Nephron (organoid): ENCODE data around the gene ASIC4.
A peak's percentile ranks its signal among the peaks of the same experiment; 100 is the strongest.

Experiments used
- H3K27ac Mint-ChIP-seq, 3 experiments: 2 replicates each; pipeline ENCODE4 v1.8.0; 2020; ENCODE audit warnings: mixed read lengths in 3 of 3, mild to moderate bottlenecking in 2 of 3, moderate library complexity in 1 of 3
- H3K27me3 Mint-ChIP-seq: 2 replicates; pipeline ENCODE4 v1.8.0; 2021; ENCODE audit warnings: low read depth, mild to moderate bottlenecking, moderate library complexity, mixed read lengths
- H3K36me3 Mint-ChIP-seq: 2 replicates; pipeline ENCODE4 v1.8.0; 2020; ENCODE audit warnings: low read depth, mixed read lengths
- H3K4me1 Mint-ChIP-seq: 2 replicates; pipeline ENCODE4 v1.8.0; 2020; ENCODE audit warnings: mixed read lengths
- H3K4me3 Mint-ChIP-seq, 3 experiments: 2 replicates each; pipeline ENCODE4 v1.8.0; 2020; ENCODE audit warnings: mild to moderate bottlenecking in 3 of 3, mixed read lengths in 3 of 3, moderate library complexity in 2 of 3
- H3K9me3 Mint-ChIP-seq: 2 replicates; pipeline ENCODE4 v1.8.0; 2020; ENCODE audit warnings: mixed read lengths
- TF ChIP-seq, protein P1 (sequence below), 3 experiments: fragments of 200-600 bp; sonication (generic); IDR thresholded peaks; one replicate each; pipeline ENCODE4 v1.5.0; 2021; ENCODE audit warnings: antibody characterized with exemption in 3 of 3; ENCODE audit not compliant: unreplicated experiment in 3 of 3

Gene ASIC4

GRCh38 chr2:219477179-219477578, 37.1 kb upstream of the ASIC4 start:
- TF ChIP-seq, protein P1, sequence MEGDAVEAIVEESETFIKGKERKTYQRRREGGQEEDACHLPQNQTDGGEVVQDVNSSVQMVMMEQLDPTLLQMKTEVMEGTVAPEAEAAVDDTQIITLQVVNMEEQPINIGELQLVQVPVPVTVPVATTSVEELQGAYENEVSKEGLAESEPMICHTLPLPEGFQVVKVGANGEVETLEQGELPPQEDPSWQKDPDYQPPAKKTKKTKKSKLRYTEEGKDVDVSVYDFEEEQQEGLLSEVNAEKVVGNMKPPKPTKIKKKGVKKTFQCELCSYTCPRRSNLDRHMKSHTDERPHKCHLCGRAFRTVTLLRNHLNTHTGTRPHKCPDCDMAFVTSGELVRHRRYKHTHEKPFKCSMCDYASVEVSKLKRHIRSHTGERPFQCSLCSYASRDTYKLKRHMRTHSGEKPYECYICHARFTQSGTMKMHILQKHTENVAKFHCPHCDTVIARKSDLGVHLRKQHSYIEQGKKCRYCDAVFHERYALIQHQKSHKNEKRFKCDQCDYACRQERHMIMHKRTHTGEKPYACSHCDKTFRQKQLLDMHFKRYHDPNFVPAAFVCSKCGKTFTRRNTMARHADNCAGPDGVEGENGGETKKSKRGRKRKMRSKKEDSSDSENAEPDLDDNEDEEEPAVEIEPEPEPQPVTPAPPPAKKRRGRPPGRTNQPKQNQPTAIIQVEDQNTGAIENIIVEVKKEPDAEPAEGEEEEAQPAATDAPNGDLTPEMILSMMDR (IDR thresholded peaks at IDR 0.05; ENCODE audit: unreplicated experiment in 3 of 3): no peak
- Mint-ChIP-seq H3K4me3 (peak overlapping the region; percentile 66 to 76 (median 73)), H3K27me3 (peaks cover 25% of the 10 kb centered on the region), H3K4me1 (peaks cover 22% of the 10 kb centered on the region), H3K27ac (peak overlapping the region; percentile 54 to 83 (median 72)), H3K9me3 (no peaks in the 10 kb centered on the region), H3K36me3 (no peaks in the 10 kb centered on the region)

GRCh38 chr2:219477815-219478214, 36.5 kb upstream of the ASIC4 start:
- Mint-ChIP-seq H3K9me3 (no peaks in the 10 kb centered on the region), H3K4me3 (peak overlapping the region in 1 of 3 experiments; percentile 19), H3K36me3 (no peaks in the 10 kb centered on the region), H3K4me1 (peaks cover 22% of the 10 kb centered on the region), H3K27ac (no peak overlapping the region), H3K27me3 (peaks cover 29% of the 10 kb centered on the region)
- TF ChIP-seq, protein P1 (IDR thresholded peaks at IDR 0.05; ENCODE audit: unreplicated experiment in 3 of 3): no peak

DNA sequence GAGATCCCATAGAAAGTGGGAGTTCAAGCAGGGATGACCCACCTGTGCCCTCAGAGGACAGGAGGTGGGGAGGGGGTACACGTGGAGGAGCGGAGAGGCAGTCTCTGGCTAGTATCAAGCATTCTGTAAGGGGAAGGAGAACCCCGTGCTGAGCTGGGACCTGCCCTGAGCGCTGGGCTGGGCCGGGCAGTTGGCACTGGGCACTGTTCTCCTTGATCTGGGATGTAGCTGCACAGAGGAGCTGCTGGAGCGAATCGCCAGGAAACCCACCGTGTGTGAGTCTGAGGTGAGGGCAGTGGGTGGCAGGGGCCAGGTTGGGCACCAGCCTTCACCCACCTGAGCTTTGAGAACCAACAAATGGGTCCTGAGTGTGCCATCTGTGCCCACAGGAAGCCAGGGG, 35.4 kb upstream of the ASIC4 start:
- Mint-ChIP-seq H3K36me3 (no peaks in the 10 kb centered on the region), H3K4me1 (peaks cover 22% of the 10 kb centered on the region), H3K27ac (peak overlapping the region in 2 of 3 experiments; percentile 26 to 29), H3K4me3 (no peak overlapping the region), H3K9me3 (no peaks in the 10 kb centered on the region), H3K27me3 (peaks cover 35% of the 10 kb centered on the region)
- TF ChIP-seq, protein P1 (IDR thresholded peaks at IDR 0.05; ENCODE audit: unreplicated experiment in 3 of 3): no peak

DNA sequence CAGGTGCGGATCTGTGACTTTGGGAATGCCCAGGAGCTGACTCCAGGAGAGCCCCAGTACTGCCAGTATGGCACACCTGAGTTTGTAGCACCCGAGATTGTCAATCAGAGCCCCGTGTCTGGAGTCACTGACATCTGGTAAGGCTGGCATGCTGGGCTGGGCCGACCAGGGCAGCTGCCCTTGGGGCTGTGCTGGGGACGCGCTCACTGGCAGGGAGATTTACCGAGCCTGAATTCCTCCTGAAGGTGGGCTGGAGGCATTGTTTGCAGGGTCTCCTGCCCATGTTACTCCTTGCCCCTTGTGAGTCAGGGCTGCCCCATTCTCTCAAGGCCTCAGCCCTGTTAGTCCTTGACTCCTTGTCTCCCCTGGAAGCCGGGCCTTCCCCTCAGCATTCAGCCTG, 34.3 kb upstream of the ASIC4 start:
- TF ChIP-seq, protein P1 (IDR thresholded peaks at IDR 0.05; ENCODE audit: unreplicated experiment in 3 of 3): no peak
- H3K4me3 Mint-ChIP-seq: no peak overlapping the region
- H3K36me3 Mint-ChIP-seq: no peaks in the 10 kb centered on the region
- H3K9me3 Mint-ChIP-seq: no peaks in the 10 kb centered on the region
- no peak overlapping the region for H3K27ac Mint-ChIP-seq
- peaks cover 22% of the 10 kb centered on the region for H3K4me1 Mint-ChIP-seq
- H3K27me3 Mint-ChIP-seq: peaks cover 41% of the 10 kb centered on the region

DNA sequence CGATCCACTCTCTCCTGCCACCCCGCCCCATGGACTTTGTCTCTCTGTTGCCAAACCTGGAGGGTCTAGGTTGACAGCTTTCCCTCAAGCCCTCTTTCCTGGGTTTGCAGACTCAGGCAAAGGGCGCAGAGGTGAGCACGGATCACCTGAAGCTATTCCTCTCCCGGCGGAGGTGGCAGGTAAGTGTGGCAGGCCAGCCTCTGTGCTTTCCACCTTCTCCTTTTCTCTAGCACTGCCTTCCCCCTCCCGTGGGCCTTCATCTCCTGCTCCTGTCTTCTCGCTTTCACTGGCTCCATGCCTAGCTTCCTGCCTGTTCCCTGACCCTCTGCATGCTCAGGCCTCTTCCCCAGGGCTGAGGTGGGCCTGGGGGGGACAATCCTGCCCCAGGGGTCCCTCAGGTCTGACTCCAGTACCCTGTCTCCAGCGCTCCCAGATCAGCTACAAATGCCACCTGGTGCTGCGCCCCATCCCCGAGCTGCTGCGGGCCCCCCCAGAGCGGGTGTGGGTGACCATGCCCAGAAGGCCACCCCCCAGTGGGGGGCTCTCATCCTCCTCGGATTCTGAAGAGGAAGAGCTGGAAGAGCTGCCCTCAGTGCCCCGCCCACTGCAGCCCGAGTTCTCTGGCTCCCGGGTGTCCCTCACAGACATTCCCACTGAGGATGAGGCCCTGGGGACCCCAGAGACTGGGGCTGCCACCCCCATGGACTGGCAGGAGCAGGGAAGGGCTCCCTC, 31.4 kb upstream of the ASIC4 start:
- Mint-ChIP-seq H3K4me3 (peak overlapping the region in 1 of 3 experiments; percentile 23), H3K27me3 (peaks cover 64% of the 10 kb centered on the region), H3K27ac (no peak overlapping the region), H3K36me3 (no peaks in the 10 kb centered on the region), H3K4me1 (peaks cover 22% of the 10 kb centered on the region), H3K9me3 (no peaks in the 10 kb centered on the region)
- TF ChIP-seq, protein P1 (IDR thresholded peaks at IDR 0.05; ENCODE audit: unreplicated experiment in 3 of 3): no peak
